ENCODE results near the gene CD27. TPM values are rescaled to one million over a fixed set of nuclear protein-coding genes. Genes with fewer than 3 reads are reported as not detected.
"Not testable (repeated sequence)": the region's sequence is repeated elsewhere in the genome, so short reads cannot be mapped to it uniquely, and the experiment has no call there.

The CD27 gene
- total RNA-seq, 1 donor from 2014 or later: 82.1 TPM

- H3K4me3 Mint-ChIP-seq: peak overlapping the region; percentile 48
- intact Hi-C loops (cut with micrococcal nuclease): no loop called here
- peaks cover 74% of the 10 kb centered on the region for H3K36me3 Mint-ChIP-seq (ENCODE audit: low read depth)
- no peak for DNase-seq (ENCODE audit: low spot score)
- no peaks in the 10 kb centered on the region for H3K9me3 Mint-ChIP-seq
- H3K4me1 Mint-ChIP-seq (ENCODE audit: low read depth): peaks cover 72% of the 10 kb centered on the region
- H3K27me3 Mint-ChIP-seq (ENCODE audit: insufficient read depth): no peaks in the 10 kb centered on the region
- peak overlapping the region; percentile 74 for H3K27ac Mint-ChIP-seq
Measured at GRCh38 chr12:6459004-6459337, 14.2 kb downstream of the CD27 start.

GRCh38 chr12:6460751-6461371, 16.1 kb downstream of the CD27 start:
- no peaks in the 10 kb centered on the region for H3K27me3 Mint-ChIP-seq (ENCODE audit: insufficient read depth)
- H3K9me3 Mint-ChIP-seq: no peaks in the 10 kb centered on the region
- peak overlapping the region; percentile 78 for H3K4me3 Mint-ChIP-seq
- H3K36me3 Mint-ChIP-seq (ENCODE audit: low read depth): peaks cover 74% of the 10 kb centered on the region
- peaks cover 76% of the 10 kb centered on the region for H3K4me1 Mint-ChIP-seq (ENCODE audit: low read depth)
- intact Hi-C loops (cut with micrococcal nuclease): no loop called here
- H3K27ac Mint-ChIP-seq: peak overlapping the region; percentile 99
- no peak for DNase-seq (ENCODE audit: low spot score)

DNA sequence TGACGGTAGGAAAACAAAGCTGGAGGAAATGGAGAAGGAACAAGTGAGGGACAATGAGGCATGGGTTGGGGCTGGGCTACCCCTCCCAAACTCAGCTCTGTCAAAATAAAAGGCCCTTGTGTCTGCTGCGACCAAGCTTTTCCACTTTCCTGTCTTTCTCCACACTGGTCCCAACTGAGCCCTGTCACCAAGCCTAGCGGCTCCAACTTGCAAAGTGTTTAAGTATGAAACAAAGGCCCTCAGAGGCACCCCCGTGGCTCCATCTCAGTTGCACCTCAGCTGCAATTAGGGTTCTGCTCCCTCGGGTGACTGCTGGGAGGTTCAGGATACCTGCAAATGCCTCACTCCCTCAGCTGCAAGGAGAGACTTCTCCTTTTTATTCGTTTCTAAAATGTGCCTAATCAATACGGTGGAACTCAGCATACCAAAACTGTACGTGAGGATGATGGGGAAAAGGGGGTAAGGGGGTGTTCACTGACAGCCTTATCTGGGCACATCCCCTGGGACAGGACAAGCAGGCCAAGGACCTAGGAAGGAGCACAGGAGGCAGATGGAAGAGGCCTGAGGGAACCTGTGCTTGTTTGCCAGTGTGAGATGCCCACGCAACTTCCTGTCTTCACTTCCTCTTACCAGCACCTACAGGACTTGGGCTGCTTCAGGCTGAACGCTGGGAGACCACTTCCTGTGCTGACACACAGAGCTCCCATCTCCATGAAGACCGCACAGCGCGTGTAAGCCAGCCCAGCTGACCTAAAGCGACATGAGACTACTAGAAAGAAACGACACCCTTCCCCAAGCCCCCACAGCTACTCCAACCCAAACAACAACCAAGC, 16.9 kb downstream of the CD27 start:
- Mint-ChIP-seq H3K4me3 (peak overlapping the region; percentile 78), H3K4me1 (ENCODE audit: low read depth) (peaks cover 83% of the 10 kb centered on the region), H3K36me3 (ENCODE audit: low read depth) (peaks cover 73% of the 10 kb centered on the region), H3K27ac (peak overlapping the region; percentile 99), H3K9me3 (no peaks in the 10 kb centered on the region), H3K27me3 (ENCODE audit: insufficient read depth) (no peaks in the 10 kb centered on the region)
- peak; percentile 82 for DNase-seq (ENCODE audit: low spot score)
- intact Hi-C loops (cut with micrococcal nuclease): loop anchor here (1.0 to 2.0 kb wide), 4 partner anchors 9 to 35 kb away; partner anchors contain the start of genes TAPBPL and VAMP1

- peaks cover 75% of the 10 kb centered on the region for H3K36me3 Mint-ChIP-seq (ENCODE audit: low read depth)
- peak overlapping the region; percentile 78 for H3K4me3 Mint-ChIP-seq
- peaks cover 84% of the 10 kb centered on the region for H3K4me1 Mint-ChIP-seq (ENCODE audit: low read depth)
- peak; percentile 56 for DNase-seq (ENCODE audit: low spot score)
- H3K27ac Mint-ChIP-seq: peak overlapping the region; percentile 99
- no peaks in the 10 kb centered on the region for H3K27me3 Mint-ChIP-seq (ENCODE audit: insufficient read depth)
- no peaks in the 10 kb centered on the region for H3K9me3 Mint-ChIP-seq
- intact Hi-C loops (cut with micrococcal nuclease): loop anchor here (1.0 to 2.0 kb wide), 4 partner anchors 8 to 36 kb away; partner anchors contain the start of genes TAPBPL and VAMP1
Measured at GRCh38 chr12:6462234-6462995, 17.7 kb downstream of the CD27 start.

GRCh38 chr12:6463216-6463615, 18.5 kb downstream of the CD27 start:
- Mint-ChIP-seq H3K27me3 (ENCODE audit: insufficient read depth) (no peaks in the 10 kb centered on the region), H3K36me3 (ENCODE audit: low read depth) (peaks cover 79% of the 10 kb centered on the region), H3K4me1 (ENCODE audit: low read depth) (peaks cover 87% of the 10 kb centered on the region), H3K9me3 (no peaks in the 10 kb centered on the region), H3K4me3 (peak overlapping the region; percentile 78), H3K27ac (peak overlapping the region; percentile 99)
- intact Hi-C loops (cut with micrococcal nuclease): loop anchor here (2.0 kb wide), 1 partner anchor 36 kb away; no protein-coding TSS in a partner anchor
- DNase-seq (ENCODE audit: low spot score): no peak

DNA sequence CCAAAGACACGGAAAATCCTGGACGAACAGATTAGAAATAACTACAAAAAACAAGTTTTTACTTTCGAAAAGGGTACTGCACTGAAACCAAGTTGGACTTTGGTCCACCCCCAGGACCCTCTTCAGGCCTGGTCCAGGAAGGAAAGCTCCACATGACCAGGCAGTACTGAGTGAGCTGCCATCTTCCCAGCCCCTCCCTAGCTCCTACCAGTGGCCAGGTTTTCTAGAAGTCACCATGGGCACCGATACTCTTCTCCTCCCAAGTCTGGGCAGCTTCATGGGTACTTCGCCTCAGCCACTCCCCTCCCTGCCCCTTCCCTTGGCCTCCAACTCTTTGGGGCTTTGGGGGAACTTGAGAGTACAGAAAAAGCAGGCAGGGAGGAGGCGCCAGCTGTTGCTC, 19.1 kb downstream of the CD27 start:
- Mint-ChIP-seq H3K36me3 (ENCODE audit: low read depth) (peaks cover 79% of the 10 kb centered on the region), H3K27ac (peak overlapping the region; percentile 99), H3K4me1 (ENCODE audit: low read depth) (peaks cover 87% of the 10 kb centered on the region), H3K27me3 (ENCODE audit: insufficient read depth) (no peaks in the 10 kb centered on the region), H3K4me3 (peak overlapping the region; percentile 78), H3K9me3 (no peaks in the 10 kb centered on the region)
- DNase-seq (ENCODE audit: low spot score): no peak
- intact Hi-C loops (cut with micrococcal nuclease): loop anchor here (2.0 kb wide), 1 partner anchor 37 kb away; no protein-coding TSS in a partner anchor

GRCh38 chr12:6464531-6464930, 19.8 kb downstream of the CD27 start:
- no peak for DNase-seq (ENCODE audit: low spot score)
- Mint-ChIP-seq H3K4me3 (peak overlapping the region; percentile 49), H3K27me3 (ENCODE audit: insufficient read depth) (no peaks in the 10 kb centered on the region), H3K9me3 (no peaks in the 10 kb centered on the region), H3K36me3 (ENCODE audit: low read depth) (peaks cover 80% of the 10 kb centered on the region), H3K4me1 (ENCODE audit: low read depth) (peaks cover 88% of the 10 kb centered on the region), H3K27ac (peak overlapping the region; percentile 99)
- intact Hi-C loops (cut with micrococcal nuclease): no loop called here

- no peaks in the 10 kb centered on the region for H3K27me3 Mint-ChIP-seq (ENCODE audit: insufficient read depth)
- H3K27ac Mint-ChIP-seq: peak overlapping the region; percentile 81
- H3K36me3 Mint-ChIP-seq (ENCODE audit: low read depth): peaks cover 81% of the 10 kb centered on the region
- H3K9me3 Mint-ChIP-seq: no peaks in the 10 kb centered on the region
- peaks cover 88% of the 10 kb centered on the region for H3K4me1 Mint-ChIP-seq (ENCODE audit: low read depth)
- intact Hi-C loops (cut with micrococcal nuclease): loop anchor here (1.0 to 5.0 kb wide), 3 partner anchors 42 to 143 kb away; no protein-coding TSS in a partner anchor
- peak overlapping the region; percentile 38 for H3K4me3 Mint-ChIP-seq
- no peak for DNase-seq (ENCODE audit: low spot score)
Measured at GRCh38 chr12:6465467-6466183, 20.9 kb downstream of the CD27 start.

GRCh38 chr12:6466184-6466573, 21.4 kb downstream of the CD27 start:
- Mint-ChIP-seq H3K4me1 (ENCODE audit: low read depth) (peaks cover 86% of the 10 kb centered on the region), H3K9me3 (no peaks in the 10 kb centered on the region), H3K27me3 (ENCODE audit: insufficient read depth) (no peaks in the 10 kb centered on the region), H3K27ac (peak overlapping the region; percentile 81), H3K36me3 (ENCODE audit: low read depth) (peaks cover 75% of the 10 kb centered on the region), H3K4me3 (no peak overlapping the region)
- intact Hi-C loops (cut with micrococcal nuclease): loop anchor here (5.0 kb wide), 1 partner anchor 144 kb away; no protein-coding TSS in a partner anchor
- no peak for DNase-seq (ENCODE audit: low spot score)

DNA sequence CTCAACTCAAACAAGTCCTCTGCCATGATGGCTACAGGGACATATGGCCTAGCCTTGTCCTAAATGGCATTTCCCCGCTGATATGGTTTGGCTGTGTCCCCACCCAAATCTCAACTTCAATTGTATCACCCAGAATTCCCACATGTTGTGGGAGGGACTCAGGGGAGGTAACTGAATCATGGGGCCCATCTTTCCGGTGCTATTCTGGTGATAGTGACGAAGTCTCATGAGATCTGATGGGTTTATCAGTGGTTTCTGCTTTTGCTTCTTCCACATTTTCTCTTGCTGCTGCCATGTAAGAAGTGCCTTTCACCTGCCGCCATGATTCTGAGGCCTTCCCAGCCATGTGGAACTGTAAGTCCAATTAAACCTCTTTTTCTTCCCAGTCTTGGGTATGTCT, 22.0 kb downstream of the CD27 start:
- intact Hi-C loops (cut with micrococcal nuclease): loop anchor here (5.0 kb wide), 1 partner anchor 144 kb away; no protein-coding TSS in a partner anchor
- H3K27me3 Mint-ChIP-seq (ENCODE audit: insufficient read depth); DNase-seq (ENCODE audit: low spot score); H3K9me3 Mint-ChIP-seq: not testable (repeated sequence)
- Mint-ChIP-seq H3K4me1 (ENCODE audit: low read depth) (peaks cover 86% of the 10 kb centered on the region), H3K27ac (peak overlapping the region; percentile 81), H3K36me3 (ENCODE audit: low read depth) (peaks cover 70% of the 10 kb centered on the region), H3K4me3 (peak overlapping the region; percentile 93)

DNA sequence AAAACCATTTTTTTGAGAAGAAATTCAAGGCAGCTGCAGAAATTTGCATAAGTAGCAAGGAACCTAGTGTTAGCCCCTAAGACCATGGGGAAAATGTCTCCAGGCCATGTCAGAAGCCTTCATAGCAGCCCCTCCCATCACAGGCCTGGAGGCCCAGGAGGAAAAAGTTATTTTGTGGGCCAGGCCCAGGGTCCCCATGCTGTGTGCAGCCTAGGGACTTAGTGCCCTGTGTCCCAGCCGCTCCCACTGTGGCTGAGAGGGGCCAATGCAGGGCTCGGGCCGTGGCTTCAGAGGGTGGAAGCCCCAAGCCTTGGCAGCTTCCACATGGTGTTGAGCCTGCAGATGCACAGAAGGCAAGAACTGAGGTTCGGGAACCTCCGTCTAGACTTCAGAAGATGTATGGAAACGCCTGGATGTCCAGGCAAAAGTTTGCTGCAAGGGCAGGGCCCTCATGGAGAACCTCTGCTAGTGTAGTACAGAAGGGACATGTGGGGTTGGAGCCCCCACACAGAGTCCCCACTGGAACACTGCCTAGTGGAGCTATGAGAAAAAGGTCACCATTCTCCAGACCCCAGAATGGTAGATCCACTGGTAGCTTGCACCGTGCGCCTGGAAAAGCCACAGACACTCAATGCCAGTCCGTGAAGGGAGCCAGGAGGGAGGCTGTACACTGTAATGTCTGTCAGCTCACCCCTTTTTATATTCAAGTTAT, 23.0 kb downstream of the CD27 start:
- DNase-seq (ENCODE audit: low spot score); H3K27me3 Mint-ChIP-seq (ENCODE audit: insufficient read depth); H3K9me3 Mint-ChIP-seq: not testable (repeated sequence)
- Mint-ChIP-seq H3K27ac (peak overlapping the region; percentile 81), H3K4me3 (peak overlapping the region; percentile 93), H3K36me3 (ENCODE audit: low read depth) (peaks cover 61% of the 10 kb centered on the region), H3K4me1 (ENCODE audit: low read depth) (peaks cover 83% of the 10 kb centered on the region)
- intact Hi-C loops (cut with micrococcal nuclease): loop anchor here (5.0 kb wide), 1 partner anchor 145 kb away; no protein-coding TSS in a partner anchor

DNA sequence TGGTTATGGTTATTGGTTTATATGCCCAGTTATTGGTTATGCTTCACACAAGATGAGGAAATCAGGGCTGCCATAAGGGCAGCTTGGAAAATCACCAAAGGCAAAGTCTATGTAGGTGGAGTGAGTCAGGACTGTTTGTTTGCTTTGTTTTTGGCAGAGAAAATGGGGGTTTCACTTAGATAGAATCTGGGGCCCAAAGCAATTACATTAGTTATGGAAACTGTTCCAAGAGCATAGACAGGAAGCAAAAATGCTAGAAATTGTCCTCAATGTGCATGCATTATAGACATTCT, 23.5 kb downstream of the CD27 start:
- Mint-ChIP-seq H3K27me3 (ENCODE audit: insufficient read depth) (peaks cover 1% of the 10 kb centered on the region), H3K27ac (peak overlapping the region; percentile 81), H3K36me3 (ENCODE audit: low read depth) (peaks cover 56% of the 10 kb centered on the region), H3K4me1 (ENCODE audit: low read depth) (peaks cover 78% of the 10 kb centered on the region), H3K4me3 (peak overlapping the region; percentile 93), H3K9me3 (no peaks in the 10 kb centered on the region)
- intact Hi-C loops (cut with micrococcal nuclease): loop anchor here (5.0 kb wide), 1 partner anchor 146 kb away; no protein-coding TSS in a partner anchor
- DNase-seq (ENCODE audit: low spot score): no peak
